ENCODE results near the gene THRB. TPM values are rescaled to one million over a fixed set of nuclear protein-coding genes. Genes with fewer than 3 reads are reported as not detected.

THRB gene
- total RNA-seq, 1 experiment from 2014 or later: 13.5 TPM

- H3K4me1 Mint-ChIP-seq (ENCODE audit: low read depth, unreplicated experiment): no peaks in the 10 kb centered on the region
- no peak overlapping the region for H3K27ac Mint-ChIP-seq (ENCODE audit: unreplicated experiment)
- no peak for DNase-seq
- no peaks in the 10 kb centered on the region for H3K36me3 Mint-ChIP-seq (ENCODE audit: insufficient read depth, unreplicated experiment)
- CTCF ChIA-PET: no interaction called here
- no peaks in the 10 kb centered on the region for H3K27me3 Mint-ChIP-seq (ENCODE audit: unreplicated experiment)
- intact Hi-C loops (cut with micrococcal nuclease; ENCODE audit: unreplicated experiment): no loop called here
- TF ChIP-seq CTCF (IDR thresholded peaks at IDR 0.05; ENCODE audit: unreplicated experiment): no peak
- no TSS peak for BruUV-seq (replicated peaks)
- no peak overlapping the region for H3K4me3 Mint-ChIP-seq (ENCODE audit: low read depth, unreplicated experiment)
- no peaks in the 10 kb centered on the region for H3K9me3 Mint-ChIP-seq (ENCODE audit: low read depth, unreplicated experiment)
These were observed 204.1 kb downstream of the THRB start for GRCh38 chr3:24290596-24290995.

GRCh38 chr3:24288496-24289236 lies 206.0 kb downstream of the THRB start:
- no peaks in the 10 kb centered on the region for H3K9me3 Mint-ChIP-seq (ENCODE audit: low read depth, unreplicated experiment)
- CTCF ChIA-PET: no interaction called here
- intact Hi-C loops (cut with micrococcal nuclease; ENCODE audit: unreplicated experiment): no loop called here
- TF ChIP-seq CTCF (IDR thresholded peaks at IDR 0.05; ENCODE audit: unreplicated experiment): no peak
- no TSS peak for BruUV-seq (replicated peaks)
- no peak for DNase-seq
- no peak overlapping the region for H3K27ac Mint-ChIP-seq (ENCODE audit: unreplicated experiment)
- H3K4me3 Mint-ChIP-seq (ENCODE audit: low read depth, unreplicated experiment): no peak overlapping the region
- no peaks in the 10 kb centered on the region for H3K4me1 Mint-ChIP-seq (ENCODE audit: low read depth, unreplicated experiment)
- H3K27me3 Mint-ChIP-seq (ENCODE audit: unreplicated experiment): no peaks in the 10 kb centered on the region
- H3K36me3 Mint-ChIP-seq (ENCODE audit: insufficient read depth, unreplicated experiment): no peaks in the 10 kb centered on the region

DNA sequence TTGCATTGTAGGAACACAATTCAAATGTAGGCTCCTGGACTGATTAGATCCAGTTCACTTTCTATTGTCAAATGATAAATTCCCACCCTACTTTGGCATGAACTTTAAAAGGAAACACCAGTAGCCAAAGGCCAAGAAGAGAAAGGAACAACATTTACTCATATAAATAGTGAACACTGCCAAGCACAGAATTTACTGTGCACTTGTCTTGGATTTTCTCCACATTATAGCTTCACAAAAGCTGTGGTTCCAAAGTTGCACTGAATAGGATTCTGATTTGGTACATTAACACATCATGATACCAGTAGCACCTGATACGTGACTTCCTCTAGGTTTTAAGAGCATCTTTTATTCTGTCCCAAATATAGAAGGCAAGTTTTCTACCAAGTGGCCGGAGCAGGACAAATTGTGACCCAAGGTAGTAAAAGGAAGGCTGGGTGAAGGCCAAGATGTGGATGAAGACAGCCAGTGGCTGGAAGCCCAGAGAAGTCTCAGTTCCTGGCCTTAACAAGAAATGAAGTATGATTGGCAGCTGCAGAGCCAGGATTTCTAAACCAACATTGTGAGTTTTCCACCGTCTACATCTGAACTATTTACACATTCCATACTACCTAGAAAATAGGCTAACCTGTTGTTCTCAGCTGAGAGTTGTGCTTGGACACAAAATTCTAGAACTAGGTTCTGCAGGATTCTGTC lies 206.7 kb downstream of the THRB start:
- DNase-seq: no peak

GRCh38 chr3:24286405-24286804 lies 208.2 kb downstream of the THRB start:
- H3K27me3 Mint-ChIP-seq (ENCODE audit: unreplicated experiment): no peaks in the 10 kb centered on the region
- H3K4me3 Mint-ChIP-seq (ENCODE audit: low read depth, unreplicated experiment): no peak overlapping the region
- intact Hi-C loops (cut with micrococcal nuclease; ENCODE audit: unreplicated experiment): no loop called here
- no TSS peak for BruUV-seq (replicated peaks)
- DNase-seq: no peak
- CTCF ChIA-PET: no interaction called here
- TF ChIP-seq CTCF (IDR thresholded peaks at IDR 0.05; ENCODE audit: unreplicated experiment): no peak
- H3K9me3 Mint-ChIP-seq (ENCODE audit: low read depth, unreplicated experiment): no peaks in the 10 kb centered on the region
- no peak overlapping the region for H3K27ac Mint-ChIP-seq (ENCODE audit: unreplicated experiment)
- no peaks in the 10 kb centered on the region for H3K4me1 Mint-ChIP-seq (ENCODE audit: low read depth, unreplicated experiment)
- H3K36me3 Mint-ChIP-seq (ENCODE audit: insufficient read depth, unreplicated experiment): no peaks in the 10 kb centered on the region

More for the DNA sequence above, 206.7 kb downstream of the THRB start:
- TF ChIP-seq CTCF (IDR thresholded peaks at IDR 0.05; ENCODE audit: unreplicated experiment): no peak
- H3K36me3 Mint-ChIP-seq (ENCODE audit: insufficient read depth, unreplicated experiment): no peaks in the 10 kb centered on the region
- intact Hi-C loops (cut with micrococcal nuclease; ENCODE audit: unreplicated experiment): no loop called here
- BruUV-seq (replicated peaks): no TSS peak
- no peak overlapping the region for H3K27ac Mint-ChIP-seq (ENCODE audit: unreplicated experiment)
- H3K4me3 Mint-ChIP-seq (ENCODE audit: low read depth, unreplicated experiment): no peak overlapping the region
- H3K4me1 Mint-ChIP-seq (ENCODE audit: low read depth, unreplicated experiment): no peaks in the 10 kb centered on the region
- CTCF ChIA-PET: no interaction called here
- H3K9me3 Mint-ChIP-seq (ENCODE audit: low read depth, unreplicated experiment): no peaks in the 10 kb centered on the region
- no peaks in the 10 kb centered on the region for H3K27me3 Mint-ChIP-seq (ENCODE audit: unreplicated experiment)

All from Calu3 (cell line).